Smooth muscle cell of the brain vasculature (primary cell): ENCODE measurements around the gene TTC12.

Source experiments
- DNase-seq: peaks from one replicate; pipeline ENCODE4 v3.0.0-alpha.2; 2012; ENCODE audit warnings: low read depth, low spot score

Gene TTC12

DNA sequence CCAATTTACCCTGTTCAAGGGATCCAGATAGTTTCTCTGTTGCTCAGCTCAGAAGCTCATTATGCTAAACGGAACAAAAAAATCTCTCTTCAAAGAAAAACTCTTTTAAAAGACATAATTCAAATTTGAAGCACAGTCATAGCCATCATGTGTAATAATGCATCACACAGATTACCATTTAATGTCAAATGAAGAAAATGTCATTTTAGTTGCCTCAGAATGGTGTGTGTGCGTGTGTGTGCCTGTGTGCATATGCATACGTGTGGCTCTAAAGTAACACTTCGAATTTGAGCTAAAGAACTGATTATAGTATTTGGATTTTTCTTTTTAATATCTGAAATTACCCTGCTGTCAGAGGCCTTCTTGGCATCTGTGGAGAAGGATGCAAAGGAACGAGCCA is 9.9 kb downstream of the TTC12 start:
- no peak for DNase-seq

DNA sequence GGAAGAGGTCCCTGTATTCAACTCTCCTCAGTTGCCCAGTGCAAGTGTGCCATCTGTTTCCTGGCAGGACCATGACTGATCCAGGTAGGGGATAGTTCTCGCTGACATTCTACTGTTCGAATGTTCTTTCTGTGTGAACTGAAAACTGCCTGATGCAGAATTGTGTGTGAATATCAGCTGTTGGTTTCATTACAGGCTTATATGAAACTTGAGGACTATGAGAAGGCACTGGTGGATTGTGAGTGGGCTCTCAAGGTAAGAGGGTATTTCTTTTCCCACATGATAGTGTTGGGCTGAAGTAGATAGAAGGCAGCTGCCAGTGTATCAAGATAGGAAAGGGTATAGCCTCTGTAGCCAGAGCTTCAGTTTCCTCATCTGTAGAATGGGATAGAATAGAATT is 15.3 kb downstream of the TTC12 start:
- no peak for DNase-seq

DNA sequence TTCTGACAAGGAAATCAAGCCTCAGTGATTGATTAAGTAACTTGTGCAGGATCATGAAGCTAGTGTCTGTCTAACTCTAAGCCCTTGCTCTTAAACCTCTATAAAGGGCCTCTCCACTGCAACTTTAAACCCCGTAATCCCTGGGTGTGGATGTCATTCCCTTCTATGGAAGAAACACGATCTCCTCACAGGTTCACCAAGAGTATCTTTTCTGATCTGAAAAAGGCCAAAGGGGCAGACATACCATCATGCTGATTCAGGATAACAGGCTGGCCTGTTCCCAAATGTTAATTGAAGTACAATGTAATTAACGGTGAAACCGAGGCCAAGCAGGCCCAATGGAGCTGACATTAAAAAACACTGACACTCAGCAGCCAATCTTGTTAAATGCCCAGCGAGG is 17.1 kb downstream of the TTC12 start:
- no peak for DNase-seq

DNA sequence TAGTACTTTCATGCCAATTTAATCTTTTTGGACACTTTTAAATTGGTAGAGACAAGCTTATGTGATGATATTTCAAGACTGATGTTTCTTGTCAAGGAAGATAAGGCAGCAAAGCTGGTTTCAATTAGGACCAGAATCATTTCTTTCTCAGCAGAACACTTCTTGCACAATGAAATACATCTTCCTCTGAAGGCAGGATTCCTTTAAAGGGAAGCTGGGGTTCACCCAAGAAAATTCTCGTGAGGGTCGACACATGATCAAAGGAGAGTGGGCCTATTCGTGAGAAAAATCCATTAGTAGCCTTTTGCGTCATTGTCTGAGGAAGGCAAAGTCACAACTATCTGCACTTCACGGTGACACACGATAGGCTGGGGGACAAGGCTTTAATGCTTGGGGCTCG is 17.6 kb downstream of the TTC12 start:
- no peak for DNase-seq

DNA sequence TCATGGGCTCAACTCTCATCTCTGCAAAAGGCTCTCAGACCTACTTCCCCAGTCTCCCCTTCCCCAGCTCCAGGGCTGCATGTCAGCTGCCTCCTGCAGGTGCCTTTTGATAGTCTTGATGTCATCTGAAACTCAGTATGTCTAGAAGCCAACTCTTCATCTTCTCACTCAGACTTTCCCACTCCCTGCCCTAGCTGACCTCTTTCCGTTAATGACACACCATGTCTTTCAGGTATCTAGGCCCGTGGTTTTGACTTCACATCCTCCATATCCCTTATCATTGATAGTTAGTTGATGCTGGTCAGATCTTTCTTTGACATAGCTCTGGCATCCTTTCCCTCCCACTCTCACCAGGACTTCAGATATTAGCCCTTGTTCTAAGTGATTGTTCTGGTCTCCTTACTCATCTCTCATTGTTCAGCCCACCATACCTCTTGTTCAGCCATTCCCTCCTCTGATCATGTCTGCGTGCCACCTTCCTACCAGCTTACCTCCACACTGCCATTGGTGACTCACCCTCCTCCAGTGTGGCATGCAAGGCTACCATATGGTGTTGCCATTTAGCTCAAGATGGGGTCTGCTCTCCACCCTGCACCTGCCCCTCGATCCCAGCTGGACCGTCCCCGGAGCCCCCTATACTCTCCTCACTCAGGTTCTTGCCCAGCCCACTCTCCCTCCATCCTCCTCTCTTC is 18.4 kb downstream of the TTC12 start:
- no peak for DNase-seq

DNA sequence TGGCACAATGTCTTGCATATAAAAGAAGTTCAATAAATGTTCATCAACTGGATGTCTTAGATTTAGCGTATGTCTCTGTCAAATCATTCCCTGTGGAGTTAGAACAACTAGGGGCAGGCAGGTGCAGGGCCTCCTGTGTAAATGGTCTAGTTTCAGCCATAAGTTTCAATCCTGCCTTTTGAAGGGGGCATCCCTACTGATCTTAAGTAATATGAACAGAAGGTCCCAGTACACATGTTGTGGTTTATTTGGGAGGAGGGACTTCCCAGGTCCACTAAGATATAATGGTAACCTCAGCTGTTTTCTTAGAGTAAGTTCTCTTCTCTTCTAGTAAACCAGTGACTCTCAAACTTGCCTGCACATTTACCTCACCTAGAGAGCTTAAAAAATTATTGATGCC is 19.8 kb downstream of the TTC12 start:
- no peak for DNase-seq

DNA sequence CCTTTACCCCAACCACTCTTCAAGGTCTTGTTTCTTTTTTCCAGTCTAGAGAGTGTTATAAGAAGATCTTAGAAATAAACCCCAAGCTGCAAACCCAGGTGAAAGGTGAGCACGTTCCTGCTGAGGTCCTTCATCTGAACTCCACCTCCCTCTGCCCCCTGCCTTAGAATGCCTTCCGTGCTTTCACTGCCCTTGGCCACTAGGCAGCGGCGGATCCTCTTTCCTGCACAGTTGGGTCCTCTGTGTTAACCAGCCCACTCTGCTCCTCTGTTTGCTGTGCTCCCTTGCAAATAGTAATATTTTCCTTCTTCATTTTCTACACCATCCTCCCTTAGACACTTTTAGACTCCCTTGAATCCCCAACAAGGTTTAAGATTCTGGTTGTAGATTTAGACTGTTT is 24.3 kb downstream of the TTC12 start:
- DNase-seq, result no peak

DNA sequence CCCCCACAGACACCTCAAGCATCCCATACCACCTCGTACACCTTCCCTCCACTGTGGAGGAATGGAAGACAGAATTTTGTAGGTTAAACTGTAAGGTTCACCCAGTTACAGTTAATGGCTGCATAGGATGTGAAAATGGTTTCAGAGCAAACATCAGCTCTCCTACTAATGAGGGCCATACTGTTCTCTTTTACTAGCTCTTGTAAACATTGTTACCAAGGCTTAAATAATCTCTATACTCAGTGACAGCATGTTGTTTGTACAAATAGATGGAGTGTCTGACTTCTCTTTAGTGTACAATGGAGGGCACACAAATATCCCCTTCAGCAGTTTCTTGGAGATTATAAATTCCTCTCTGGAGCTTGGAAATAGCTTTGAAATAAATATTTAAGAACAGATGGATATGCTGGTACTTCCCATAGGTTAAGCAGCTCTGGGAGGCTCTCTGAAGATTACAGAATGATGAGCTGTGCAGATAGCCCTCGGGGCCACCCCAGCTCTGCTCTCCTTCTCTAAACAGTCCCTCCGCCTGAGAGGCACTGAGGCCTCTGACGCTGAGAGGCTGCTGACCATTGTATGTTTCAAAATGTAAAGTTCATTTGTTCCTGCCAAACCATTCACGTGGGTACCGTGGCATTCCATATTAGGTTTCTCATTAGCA is 25.7 kb downstream of the TTC12 start:
- DNase-seq, result no peak

DNA sequence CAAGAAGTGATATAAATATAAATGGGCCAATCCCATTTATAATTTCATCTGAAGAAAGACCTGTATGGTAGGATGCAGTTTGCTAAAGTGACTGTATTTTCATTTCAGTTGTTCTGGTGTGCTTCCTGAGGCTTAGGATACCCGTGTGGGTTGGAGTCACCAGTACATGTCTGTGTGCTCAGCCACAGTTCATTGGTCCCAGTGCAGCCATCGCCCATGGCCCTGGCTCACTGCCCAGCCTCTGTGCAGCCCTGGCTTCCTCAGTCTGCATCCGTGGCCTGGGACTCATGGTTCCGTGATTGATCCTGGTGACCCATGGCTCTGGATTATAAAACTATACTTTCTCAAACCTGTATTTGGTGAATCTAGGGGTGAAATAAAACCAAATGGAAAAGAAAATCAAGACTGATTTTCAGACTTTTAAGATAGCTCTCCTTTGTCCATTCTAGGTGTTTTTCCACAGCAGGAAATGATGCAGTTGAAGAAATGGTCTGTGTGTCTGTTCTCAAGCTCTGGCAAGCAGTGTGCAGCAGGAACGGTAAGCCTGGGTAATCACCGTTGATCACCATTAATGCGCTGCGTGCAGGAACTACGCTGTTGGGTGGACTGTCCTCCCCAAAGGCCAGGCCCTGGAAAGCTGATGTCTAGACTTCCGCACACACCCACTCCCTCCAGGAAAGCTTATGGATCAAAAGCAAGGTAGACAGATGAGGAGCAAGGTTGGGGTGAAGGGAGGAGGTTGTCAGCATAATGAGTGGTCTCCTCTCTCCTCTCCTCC is 27.2 kb downstream of the TTC12 start:
- DNase-seq, result no peak

DNA sequence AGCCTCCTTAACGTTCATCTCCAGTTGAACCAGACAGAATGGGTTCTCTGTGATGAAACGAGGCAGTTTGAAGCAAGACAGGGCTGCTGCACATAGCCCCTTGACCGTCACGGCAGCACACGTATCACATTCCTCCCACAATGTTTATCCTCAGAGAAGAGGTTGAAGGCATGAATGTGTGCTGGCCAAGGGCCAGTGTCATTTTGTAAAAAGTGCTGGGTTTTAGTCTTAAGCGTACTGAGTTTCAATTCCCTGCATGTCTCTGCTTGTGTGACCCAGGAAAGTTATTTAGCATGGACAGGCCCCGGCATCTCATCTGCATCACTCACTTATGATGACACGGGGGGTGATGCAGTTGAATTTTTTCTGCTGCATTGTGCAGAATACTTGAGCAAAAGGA is 31.6 kb downstream of the TTC12 start:
- DNase-seq, result no peak

DNA sequence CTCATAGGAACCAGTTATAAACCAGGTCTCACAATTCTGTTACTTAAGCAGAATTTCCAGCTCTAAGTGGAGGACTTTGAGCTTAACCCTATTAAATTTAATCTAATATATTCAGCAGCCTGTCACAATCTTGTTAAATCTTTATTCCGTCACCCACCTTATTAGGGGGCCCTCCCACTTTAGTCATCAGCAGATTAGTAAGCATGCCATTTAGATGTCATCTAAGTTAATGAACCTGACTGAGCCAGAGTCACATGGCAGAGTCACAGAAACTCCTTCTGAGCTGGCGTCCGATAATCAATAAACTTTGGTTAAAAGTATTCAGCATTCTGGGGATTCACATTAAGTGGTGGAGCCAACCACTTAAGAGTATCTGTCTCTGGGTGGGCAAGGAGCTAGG is 35.1 kb downstream of the TTC12 start:
- DNase-seq, result no peak

DNA sequence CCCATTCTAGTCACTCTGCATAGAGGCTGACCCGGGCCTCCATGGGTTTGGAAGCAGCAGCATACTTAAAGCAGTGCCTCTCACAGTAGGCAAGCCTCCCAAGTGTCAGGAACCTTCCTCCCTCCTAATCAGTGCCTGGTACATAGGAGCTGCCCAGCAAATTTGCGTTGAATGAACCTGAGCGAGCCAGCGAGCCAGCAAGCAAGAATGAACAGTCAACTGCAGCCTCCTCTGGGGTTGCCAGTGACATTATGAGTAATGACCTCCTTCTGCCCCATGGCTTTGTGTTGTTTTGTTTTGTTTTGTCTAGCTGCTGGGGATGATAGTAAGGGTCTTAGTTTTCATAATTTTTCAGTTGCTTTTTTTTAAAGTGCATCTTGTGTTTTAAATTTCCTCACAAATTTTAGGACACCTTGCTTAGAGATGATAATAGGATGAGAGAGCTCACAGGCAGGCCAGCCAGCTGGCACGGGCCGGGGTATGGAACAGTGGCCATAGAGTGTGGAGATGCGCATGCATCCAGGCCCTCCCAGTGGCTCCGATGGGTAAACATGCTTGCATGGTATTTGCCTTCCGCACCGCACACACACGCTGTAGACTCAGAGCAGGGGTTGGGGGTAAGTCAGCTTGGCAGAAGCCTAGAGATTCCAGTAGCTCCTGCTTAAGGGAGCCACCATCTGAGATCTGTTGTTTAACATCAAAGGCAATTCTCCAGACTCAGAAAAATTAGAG is 36.1 kb downstream of the TTC12 start:
- no peak for DNase-seq

DNA sequence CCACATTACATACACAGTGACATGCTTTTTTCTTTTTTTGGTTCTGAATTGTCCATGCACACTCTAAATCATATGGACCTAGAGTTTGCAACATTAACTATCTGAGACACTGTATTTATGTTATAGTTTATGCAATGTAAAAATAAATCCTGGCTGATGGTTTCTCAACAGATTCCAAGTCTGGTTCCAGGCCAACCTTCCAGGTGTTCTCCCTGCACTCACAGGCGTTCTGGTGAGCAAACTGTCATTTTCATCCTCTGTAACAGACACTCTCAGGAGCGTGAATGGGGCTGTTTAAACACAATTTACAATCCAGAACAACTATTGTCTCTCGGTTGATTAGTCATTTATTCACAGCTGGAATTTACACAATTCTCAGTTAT is 36.7 kb downstream of the TTC12 start:
- DNase-seq, result no peak

DNA sequence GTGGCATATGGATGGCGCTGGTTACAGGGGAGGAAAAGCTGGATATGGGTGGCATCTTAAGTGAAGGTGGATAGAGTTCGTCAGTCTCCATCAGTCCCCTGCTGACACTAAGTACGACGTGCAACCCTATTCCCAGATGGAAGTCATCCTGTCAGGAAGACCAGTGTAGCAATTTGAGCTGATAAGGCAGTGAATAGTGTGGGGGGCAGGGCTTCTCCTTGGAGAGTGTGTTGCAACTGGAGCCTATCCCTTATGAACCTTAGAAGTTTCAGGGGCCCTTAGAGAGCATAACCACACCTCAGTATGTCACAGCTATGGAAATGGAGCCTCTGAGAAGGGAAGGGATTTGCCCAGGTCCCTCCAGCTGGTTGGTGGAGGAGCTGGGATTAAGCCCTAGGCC is 37.1 kb downstream of the TTC12 start:
- no peak for DNase-seq

DNA sequence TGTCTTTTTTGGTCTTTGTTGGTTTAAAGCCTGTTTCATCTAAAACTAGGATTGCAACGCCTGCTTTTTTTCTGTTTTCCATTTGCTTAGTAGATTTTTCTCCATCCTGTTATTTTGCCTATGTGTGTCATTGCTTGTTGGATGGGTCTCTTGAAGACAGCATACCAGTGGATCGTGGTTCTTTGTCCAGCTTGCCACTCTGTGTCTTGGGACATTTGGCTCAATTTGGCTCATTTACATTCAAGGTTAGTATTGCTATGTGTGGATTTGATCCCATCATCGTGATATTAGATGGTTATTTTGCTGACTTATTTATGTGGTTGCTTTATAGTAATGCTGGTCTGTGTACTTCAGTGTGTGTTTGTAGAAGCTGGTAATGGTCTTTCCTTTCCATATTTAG is 41.8 kb downstream of the TTC12 start:
- DNase-seq, result no peak

DNA sequence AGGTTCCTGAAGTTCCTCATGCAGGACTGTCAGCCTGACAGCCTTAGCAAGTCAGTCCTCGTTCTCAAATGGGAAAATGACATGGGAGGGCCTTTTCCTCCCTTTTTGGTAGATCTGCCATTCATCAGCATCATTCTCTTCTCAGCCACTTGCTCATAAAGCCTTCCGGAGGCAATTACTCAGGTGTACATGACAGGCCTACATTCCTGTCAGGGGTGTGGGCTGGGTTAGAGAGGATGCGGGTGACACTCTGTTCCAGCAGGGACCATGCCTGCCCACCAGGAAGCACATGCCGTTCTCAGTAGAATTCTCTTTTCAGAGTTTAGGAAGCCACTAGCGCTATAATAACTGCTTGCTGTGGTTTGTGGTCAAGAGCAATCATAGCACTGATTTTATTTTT is 49.0 kb downstream of the TTC12 start:
- DNase-seq, result no peak

DNA sequence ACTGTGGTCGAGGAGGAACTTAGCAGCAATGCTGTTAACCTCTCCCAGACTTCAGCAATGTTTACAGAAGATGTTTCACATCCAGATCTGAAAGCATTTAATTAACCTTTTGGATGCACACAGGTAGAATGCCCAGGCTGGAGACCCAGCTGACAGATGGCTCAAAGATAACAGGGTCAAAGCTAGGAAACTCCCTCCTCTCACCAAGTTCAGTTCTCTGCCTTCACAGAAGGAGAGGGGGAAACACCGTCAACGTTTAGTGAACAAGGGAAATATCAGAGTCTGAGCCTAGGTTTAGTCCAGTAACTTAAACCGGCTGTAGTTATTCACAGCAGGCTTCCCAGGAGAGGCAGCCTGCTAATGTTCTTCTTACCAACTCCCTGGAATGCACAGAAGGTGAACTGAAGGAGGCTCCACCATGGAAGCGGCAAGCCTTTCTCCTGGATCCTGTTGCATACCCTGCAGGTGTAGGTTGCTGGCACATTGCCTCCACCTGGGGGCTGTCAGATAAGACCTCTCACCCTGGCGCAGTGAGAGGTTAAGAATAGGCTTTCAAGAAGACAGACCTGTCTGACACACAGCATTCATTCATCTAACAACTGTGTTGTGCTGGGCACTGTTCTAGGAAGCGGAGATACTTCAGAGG is 49.7 kb downstream of the TTC12 start:
- no peak for DNase-seq

DNA sequence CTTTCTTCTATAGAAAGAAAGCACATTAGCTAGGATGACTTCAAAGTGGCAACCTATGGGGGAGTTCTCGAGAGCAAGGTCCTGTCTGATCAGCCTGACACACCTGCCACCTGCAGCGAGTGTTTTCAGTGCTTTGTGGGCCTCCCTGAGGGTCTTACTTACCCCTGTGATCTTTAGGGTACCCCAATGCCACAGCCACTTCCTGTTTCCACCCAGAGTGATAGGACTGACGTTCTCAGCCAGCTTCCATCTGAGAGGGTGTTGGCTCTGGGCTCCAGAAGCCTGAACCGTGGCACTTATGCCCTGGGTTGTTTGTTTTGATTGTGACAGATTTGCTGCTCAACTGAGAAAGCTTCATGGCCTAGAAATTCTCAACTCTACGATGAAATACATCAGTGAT is 51.5 kb downstream of the TTC12 start:
- no peak for DNase-seq

DNA sequence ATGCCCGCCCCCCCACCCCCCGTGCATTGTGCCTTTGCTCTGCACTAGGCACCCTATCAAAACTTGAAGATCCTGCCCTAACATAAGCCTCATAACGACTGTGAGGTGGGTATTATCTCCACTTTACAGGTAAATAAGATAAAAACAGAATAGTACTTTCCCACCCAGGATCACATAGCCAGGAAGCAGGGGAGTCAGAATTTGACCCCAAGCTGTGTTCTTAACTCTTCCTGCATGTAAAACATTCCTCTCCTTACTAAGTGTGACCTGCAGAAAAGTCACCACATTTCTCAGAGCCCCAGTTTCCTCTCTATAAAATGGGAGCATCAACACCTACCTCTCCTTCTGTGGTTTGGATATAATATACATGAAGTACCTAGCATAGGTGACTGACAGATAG is 55.0 kb downstream of the TTC12 start:
- no peak for DNase-seq

DNA sequence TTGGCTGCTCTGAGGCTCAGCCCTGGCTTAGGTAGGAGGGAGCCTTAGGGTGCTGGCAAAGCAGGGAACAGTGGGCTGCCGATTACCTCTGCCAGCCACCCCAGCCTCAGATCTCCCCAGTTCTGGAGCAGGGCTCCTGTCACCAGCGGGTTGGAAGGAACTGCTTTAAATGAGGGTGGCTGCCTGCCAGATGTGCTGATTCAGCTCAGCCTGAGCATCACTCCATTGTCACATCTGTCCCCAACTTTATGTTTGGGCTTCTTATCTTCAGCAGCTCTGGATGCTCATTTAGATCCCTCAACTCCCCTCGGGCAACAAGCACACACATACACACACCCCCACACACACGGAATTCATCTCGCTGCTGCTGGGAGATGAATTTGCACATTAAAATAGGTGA is 56.3 kb downstream of the TTC12 start:
- no peak for DNase-seq

DNA sequence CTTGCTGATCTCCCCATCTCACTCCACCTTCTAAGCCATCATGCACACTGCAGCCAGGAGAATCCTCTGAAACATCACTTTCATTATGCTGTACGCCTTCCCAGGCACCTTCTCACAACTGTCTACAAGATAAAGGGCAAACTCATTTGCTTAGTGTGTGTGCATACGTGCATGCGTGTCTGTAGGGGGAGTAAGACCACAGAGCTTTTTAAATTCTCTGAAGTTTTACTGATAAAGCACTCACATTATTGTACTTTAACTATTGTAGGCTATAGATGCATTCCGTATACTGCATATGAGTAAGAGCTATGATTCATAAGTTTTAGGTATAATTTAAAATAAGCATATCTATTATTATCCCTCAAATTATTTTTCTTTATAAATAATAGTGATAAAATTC is 57.9 kb downstream of the TTC12 start:
- DNase-seq, result no peak

DNA sequence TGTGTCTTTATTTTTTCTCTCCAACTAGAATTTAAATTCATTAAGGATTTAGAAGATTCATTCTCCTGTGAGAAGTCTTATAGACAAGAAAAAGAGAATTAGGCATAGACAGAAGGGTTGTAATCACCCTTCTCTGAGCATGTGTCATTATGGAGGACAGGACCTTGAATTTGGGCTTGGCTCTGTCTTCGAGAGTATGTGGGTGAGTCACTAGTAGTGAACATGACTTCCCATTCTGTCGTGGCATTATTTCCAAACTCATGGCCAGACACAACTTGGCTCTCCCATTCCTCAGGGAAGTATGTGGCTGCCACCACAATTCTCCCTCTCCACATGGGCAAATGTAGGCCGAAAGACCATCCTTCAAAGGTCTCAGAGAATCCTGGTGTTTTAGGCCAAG is 58.9 kb downstream of the TTC12 start:
- DNase-seq, result no peak
